SK-N-SH (cell line): ENCODE measurements around the gene TMEM176B. TPM values are rescaled to one million over a fixed set of nuclear protein-coding genes. Genes with fewer than 3 reads are reported as not detected.

ENCODE experiments used
- CTCF ChIA-PET: fragments of 300-600, 350-600 bp; formaldehyde crosslinking; extraction: SDS; loops from one replicate; lab custom pipeline; 2021; lab: Yijun Ruan, JAX
- POLR2A ChIA-PET: fragments of 350-600 bp; sonication (Branson Sonifier 250); formaldehyde crosslinking; extraction: SDS; loops from one replicate; lab custom pipeline; 2020; ENCODE audit warnings: antibody characterized with exemption, inconsistent platforms; lab: Yijun Ruan, JAX
- DNase-seq: peaks from one replicate; pipeline ENCODE4 v3.0.0; 2012
- H2AFZ ChIP-seq: fragments of 200-600 bp; sonication (generic); 2 replicates; pipeline ENCODE4 v1.8.1; 2016; ENCODE audit warnings: antibody characterized with exemption, mild to moderate bottlenecking, low read depth
- H3F3A ChIP-seq: fragments of 200-600 bp; sonication (generic); replicated peaks from 2 replicates; pipeline ENCODE3; 2016; ENCODE audit warnings: antibody characterized with exemption, mild to moderate bottlenecking; ENCODE audit not compliant: insufficient read depth
- H3K27ac ChIP-seq, 2 experiments: fragments of 200-500 bp in 1 of 2; fragments of 200-600 bp in 1 of 2; sonication (Bioruptor generic) in 1 of 2; sonication (generic), shearing (Covaris generic) in 1 of 2; 2 replicates each; pipeline versions ENCODE4 v1.5.1 to v1.6.1; 2014 to 2016; ENCODE audit warnings: low read depth in 2 of 2, inconsistent platforms in 1 of 2, low read length in 1 of 2, mild to moderate bottlenecking in 1 of 2, mixed read lengths in 1 of 2
- H3K27me3 ChIP-seq: fragments of 200-600 bp; sonication (generic), shearing (Covaris generic); 2 replicates; pipeline ENCODE4 v1.6.1; 2016; ENCODE audit warnings: mixed run types; ENCODE audit not compliant: insufficient read depth
- H3K36me3 ChIP-seq, 2 experiments: fragments of 200-500 bp in 1 of 2; fragments of 200-600 bp in 1 of 2; sonication (Bioruptor generic) in 1 of 2; sonication (generic) in 1 of 2; replicated peaks in 1 of 2; 2 replicates each; pipeline versions ENCODE3 to v1.5.1; 2014 to 2016; ENCODE audit warnings: low read length in 1 of 2, mild to moderate bottlenecking in 1 of 2; ENCODE audit not compliant: insufficient read depth in 2 of 2, control insufficient read depth in 1 of 2
- H3K4me1 ChIP-seq, 2 experiments: fragments of 200-500 bp in 1 of 2; fragments of 200-600 bp in 1 of 2; sonication (Bioruptor generic) in 1 of 2; sonication (generic), shearing (Covaris generic) in 1 of 2; 2 replicates each; pipeline versions ENCODE4 v1.5.1 to v1.6.1; 2014 to 2016; ENCODE audit warnings: low read depth in 1 of 2, low read length in 1 of 2, mixed run types in 1 of 2; ENCODE audit not compliant: insufficient read depth in 2 of 2, control insufficient read depth in 1 of 2
- H3K4me2 ChIP-seq: fragments of 200-600 bp; sonication (generic), shearing (Covaris generic); 2 replicates; pipeline ENCODE4 v1.6.1; 2017; ENCODE audit warnings: mixed run types
- H3K4me3 ChIP-seq, 2 experiments: fragments of 200-500 bp in 1 of 2; fragments of 200-600 bp in 1 of 2; sonication (Bioruptor generic) in 1 of 2; sonication (generic), shearing (Covaris generic) in 1 of 2; 2 replicates each; pipeline versions ENCODE4 v1.5.1 to v1.8.1; 2014 to 2016; ENCODE audit warnings: low read depth in 2 of 2, inconsistent platforms in 1 of 2, low read length in 1 of 2, mild to moderate bottlenecking in 1 of 2, mixed read lengths in 1 of 2, moderate library complexity in 1 of 2
- H3K79me2 ChIP-seq: fragments of 200-600 bp; sonication (generic); 2 replicates; pipeline ENCODE4 v1.8.1; 2017; ENCODE audit warnings: mild to moderate bottlenecking; ENCODE audit not compliant: insufficient read depth
- H3K9ac ChIP-seq: fragments of 200-600 bp; sonication (generic); 2 replicates; pipeline ENCODE4 v1.6.1; 2017; ENCODE audit warnings: mixed run types
- H3K9me2 ChIP-seq: fragments of 200-600 bp; sonication (generic); 2 replicates; pipeline ENCODE4 v1.6.1; 2017; ENCODE audit warnings: mixed run types
- H3K9me3 ChIP-seq: fragments of 200-600 bp; sonication (generic); 2 replicates; pipeline ENCODE4 v1.6.1; 2017; ENCODE audit warnings: mixed run types, mild to moderate bottlenecking, moderate library complexity
- H4K20me1 ChIP-seq: fragments of 200-600 bp; sonication (generic); 2 replicates; pipeline ENCODE4 v1.6.1; 2017; ENCODE audit warnings: mild to moderate bottlenecking, mixed run types; ENCODE audit not compliant: insufficient read depth
- CHD2 ChIP-seq: fragments of 150-350 bp; IDR thresholded peaks from 2 replicates; pipeline ENCODE4 v1.6.1; 2018; ENCODE audit warnings: low read length; ENCODE audit not compliant: partially characterized antibody
- ELF1 ChIP-seq: IDR thresholded peaks from 2 replicates; pipeline ENCODE4 v1.4.0; 2012
- EP300 ChIP-seq, 2 experiments: IDR thresholded peaks; 2 replicates each; pipeline versions ENCODE4 v1.4.0 to v1.6.1; 2012; ENCODE audit warnings: borderline replicate concordance in 1 of 2, low read depth in 1 of 2, low read length in 1 of 2
- EZH2phosphoT487 ChIP-seq: fragments of 200-600 bp; sonication (generic); IDR thresholded peaks from 2 replicates; pipeline ENCODE4 v1.6.1; 2017; ENCODE audit warnings: low read depth, mixed run types, mild to moderate bottlenecking, antibody characterized with exemption, moderate library complexity, borderline replicate concordance
- FOSL2 ChIP-seq: IDR thresholded peaks from 2 replicates; pipeline ENCODE4 v1.4.0; 2012; ENCODE audit warnings: low read depth, mild to moderate bottlenecking, moderate library complexity, borderline replicate concordance
- FOXJ3 ChIP-seq: sonication (generic); formaldehyde crosslinking; IDR thresholded peaks from 2 replicates; pipeline ENCODE4 v1.5.1; 2020; ENCODE audit warnings: mild to moderate bottlenecking, missing genetic modification reagents
- FOXM1 ChIP-seq: IDR thresholded peaks from 2 replicates; pipeline ENCODE4 v1.4.0; 2012; ENCODE audit warnings: low read depth, mild to moderate bottlenecking
- GABPA ChIP-seq: IDR thresholded peaks from 2 replicates; pipeline ENCODE4 v1.4.0; 2012; ENCODE audit warnings: low read depth, mild to moderate bottlenecking
- GATA2 ChIP-seq: sonication (generic); formaldehyde crosslinking; IDR thresholded peaks from 2 replicates; pipeline ENCODE4 v1.5.0; 2020; ENCODE audit warnings: mild to moderate bottlenecking, missing genetic modification reagents
- IRF3 ChIP-seq: fragments of 150-350 bp; IDR thresholded peaks from 2 replicates; pipeline ENCODE4 v1.6.1; 2016; ENCODE audit warnings: mild to moderate bottlenecking, low read depth, low read length
- MAX ChIP-seq: IDR thresholded peaks from 2 replicates; pipeline ENCODE4 v1.4.0; 2012; ENCODE audit warnings: low read depth
- MEF2A ChIP-seq: IDR thresholded peaks from 2 replicates; pipeline ENCODE4 v1.4.0; 2012; ENCODE audit warnings: low read depth, borderline replicate concordance
- PBX3 ChIP-seq: IDR thresholded peaks from 2 replicates; pipeline ENCODE4; 2012
- POLR2AphosphoS5 ChIP-seq: IDR thresholded peaks from 2 replicates; pipeline ENCODE4 v1.6.1; 2012; ENCODE audit warnings: low read depth, low read length
- RCOR1 ChIP-seq: fragments of 150-350 bp; IDR thresholded peaks from 2 replicates; pipeline ENCODE4 v1.6.1; 2017; ENCODE audit warnings: antibody characterized with exemption, low read length
- SIN3A ChIP-seq: IDR thresholded peaks from 2 replicates; pipeline ENCODE4 v1.6.1; 2012; ENCODE audit warnings: low read depth, mild to moderate bottlenecking, low read length, moderate library complexity, borderline replicate concordance
- TAF1 ChIP-seq: IDR thresholded peaks from 2 replicates; pipeline ENCODE4 v1.6.1; 2012; ENCODE audit warnings: low read depth, mild to moderate bottlenecking, low read length, moderate library complexity, borderline replicate concordance
- TEAD4 ChIP-seq: IDR thresholded peaks from 2 replicates; pipeline ENCODE4 v1.4.0; 2012; ENCODE audit warnings: mild to moderate bottlenecking, borderline replicate concordance; ENCODE audit not compliant: insufficient read depth
- USF1 ChIP-seq: IDR thresholded peaks from 2 replicates; pipeline ENCODE4 v1.4.0; 2012; ENCODE audit warnings: low read depth, borderline replicate concordance
- USF2 ChIP-seq: fragments of 150-350 bp; IDR thresholded peaks from 2 replicates; pipeline ENCODE4 v1.6.1; 2017; ENCODE audit warnings: antibody characterized with exemption, low read length, low read depth, borderline replicate concordance
- YY1 ChIP-seq: IDR thresholded peaks from 2 replicates; pipeline ENCODE4 v1.4.0; 2012; ENCODE audit warnings: low read depth, mild to moderate bottlenecking
- WGBS: methylation state at CpG from one replicate; pipeline ENCODE4 v1.1.6; 2017; ENCODE audit warnings: low lambda C conversion rate; 5-methylcytosine and 5-hydroxymethylcytosine counted together
- polyA plus RNA-seq, 3 experiments: library from polyadenylated mRNA; depleted of rRNA; stranded (reverse); fragments of >200 nt; gene quantifications; 2 replicates each; pipeline ENCODE4 v1.2.3, GENCODE V29; 2012

The TMEM176B gene
- polyA plus RNA-seq, 1 of the 3 experiments (the other 2 are of a cell fraction): not detected

- peak; percentile 8 for DNase-seq
- H3K9me2 ChIP-seq: no peaks in the 10 kb centered on the region
- no peak overlapping the region; the same call in 1 of the 2 replicates for H2AFZ ChIP-seq
- no peaks in the 10 kb centered on the region for H3K27me3 ChIP-seq
- 77% methylated on average over 3 of the region's 3 CpGs for WGBS
- no peak overlapping the region for H3K27ac ChIP-seq
- H3K4me1 ChIP-seq: peaks cover 0 to 7% of the 10 kb centered on the region in 2 experiments; a peak in 2 of 4 replicates
- H3K4me2 ChIP-seq: no peak overlapping the region
- no peaks in the 10 kb centered on the region for H4K20me1 ChIP-seq
- H3K79me2 ChIP-seq: no peaks in the 10 kb centered on the region
- H3K36me3 ChIP-seq: no peaks in the 10 kb centered on the region
- no peak overlapping the region for H3K9ac ChIP-seq
- TF ChIP-seq POLR2AphosphoS5 (no peak), TEAD4 (no peak), USF1 (no peak), FOXJ3 (no peak), MEF2A (no peak)
- no peaks in the 10 kb centered on the region for H3F3A ChIP-seq
- no peaks in the 10 kb centered on the region for H3K9me3 ChIP-seq
- CTCF ChIA-PET: interaction anchor here (1.0 to 2.5 kb wide), 6 partner anchors 9 to 177 kb away, joined by 3 to 10 read pairs (median 6); no protein-coding TSS in a partner anchor
- POLR2A ChIA-PET: no interaction called here
- H3K4me3 ChIP-seq: no peak overlapping the region
Measured at GRCh38 chr7:150799156-150799555, 1.0 kb downstream of the TMEM176B start.

GRCh38 chr7:150797661-150798060 lies 2.5 kb downstream of the TMEM176B start:
- Histone ChIP-seq H3K79me2 (no peaks in the 10 kb centered on the region), H3K4me1 (peaks cover 0 to 4% of the 10 kb centered on the region in 2 experiments; a peak in 2 of 4 replicates), H3K9me2 (no peaks in the 10 kb centered on the region), H3K27ac (no peak overlapping the region), H2AFZ (no peak overlapping the region), H3K4me3 (no peak overlapping the region), H3K36me3 (no peaks in the 10 kb centered on the region), H3F3A (no peaks in the 10 kb centered on the region), H3K9ac (no peak overlapping the region), H4K20me1 (no peaks in the 10 kb centered on the region), H3K9me3 (no peaks in the 10 kb centered on the region), H3K27me3 (no peaks in the 10 kb centered on the region), H3K4me2 (no peak overlapping the region)
- ChIA-PET POLR2A (no interaction called here), CTCF (interaction anchor here (1.2 to 1.7 kb wide), 2 partner anchors 8 to 9 kb away, joined by 3 to 8 read pairs; no protein-coding TSS in a partner anchor)
- DNase-seq: peak; percentile 33
- no peak for TF ChIP-seq MEF2A
- no peak for TF ChIP-seq GATA2 (CRISPR knock-in tag)
- no peak for TF ChIP-seq YY1
- no peak for TF ChIP-seq MAX
- TF ChIP-seq GABPA: no peak
- no peak for TF ChIP-seq PBX3
- TF ChIP-seq USF1: no peak
- TF ChIP-seq EP300 (IDR thresholded peaks at IDR 0.05; ENCODE audit: borderline replicate concordance in 1 of 2, low read depth in 1 of 2, low read length in 1 of 2): no peak
- no peak for TF ChIP-seq IRF3
- no peak for TF ChIP-seq FOSL2
- no peak for TF ChIP-seq CHD2
- TF ChIP-seq SIN3A: no peak
- no peak for TF ChIP-seq TAF1
- no peak for TF ChIP-seq EZH2phosphoT487
- no peak for TF ChIP-seq POLR2AphosphoS5
- TF ChIP-seq RCOR1: no peak
- no peak for TF ChIP-seq FOXM1
- TF ChIP-seq USF2: no peak
- no peak for TF ChIP-seq ELF1
- 42% methylated on average over 4 of the region's 4 CpGs for WGBS
